HepG2 (cell line): Measurements from ENCODE around the gene TNFRSF21. TPM values are rescaled to one million over a fixed set of nuclear protein-coding genes. Genes with fewer than 3 reads are reported as not detected.

Experiments used
- ATAC-seq: fragments of 200-7000 bp; cut with Tn5 transposase; 3 replicates; pipeline ENCODE4 v1.9.1; 2020; ENCODE audit warnings: mild to moderate bottlenecking, moderate library complexity
- BruUV-seq: library from RNA; stranded (reverse); fragments of 400-500 nt; replicated peaks from 2 replicates; lab custom pipeline; 2021; lab: Mats Ljungman, UMichigan
- CTCF ChIA-PET: fragments of 300-600 bp; formaldehyde crosslinking; extraction: SDS; loops from one replicate; lab custom pipeline; 2021; ENCODE audit warnings: low total read pairs, inconsistent platforms, low intra/inter-chr PET ratio; lab: Yijun Ruan, JAX
- POLR2A ChIA-PET: fragments of 350-600 bp; sonication (Branson Sonifier 250); formaldehyde crosslinking; loops from one replicate; lab custom pipeline; 2020; ENCODE audit warnings: antibody characterized with exemption, inconsistent platforms; lab: Yijun Ruan, JAX
- DNase-seq: peaks from one replicate; pipeline ENCODE4 v3.0.0-alpha.2; 2015; ENCODE audit warnings: low spot score
- FAIRE-seq: peaks from 3 replicates; lab custom pipeline; 2011; peaks lifted over from hg19 to GRCh38; lab: Jason Lieb, UNC
- H2AFZ ChIP-seq: one replicate; pipeline ENCODE4 v1.6.1; 2011; ENCODE audit warnings: low read length, inconsistent platforms
- H3K27ac ChIP-seq: fragments of 300-600 bp; 3 replicates; pipeline ENCODE4 v1.8.0; 2011; ENCODE audit warnings: mixed run types, mild to moderate bottlenecking, mixed read lengths, low read length, inconsistent platforms; ENCODE audit not compliant: insufficient read depth; ENCODE audit errors: extremely low read length
- H3K27me3 ChIP-seq, 2 experiments: fragments of 200-600 bp in 1 of 2; 2 replicates in 1 of 2; 3 replicates in 1 of 2; pipeline versions ENCODE4 v1.6.0 to v1.8.0; 2011; ENCODE audit warnings: low read length in 2 of 2, mild to moderate bottlenecking in 2 of 2, moderate library complexity in 2 of 2, inconsistent platforms in 1 of 2; ENCODE audit not compliant: insufficient read depth in 2 of 2, control insufficient read depth in 1 of 2
- H3K36me3 ChIP-seq, 2 experiments: fragments of 200-600 bp in 1 of 2; replicated peaks in 1 of 2; 2 replicates in 1 of 2; 3 replicates in 1 of 2; pipeline versions ENCODE4 v1.5.1 to v1.8.0; 2011; ENCODE audit warnings: low read length in 2 of 2, inconsistent platforms in 1 of 2; ENCODE audit not compliant: insufficient read depth in 2 of 2, control insufficient read depth in 1 of 2
- H3K4me1 ChIP-seq: 2 replicates; pipeline ENCODE4 v1.5.1; 2012; ENCODE audit warnings: low read length, inconsistent platforms; ENCODE audit not compliant: insufficient read depth
- H3K4me2 ChIP-seq: 2 replicates; pipeline ENCODE4 v1.6.0; 2011; ENCODE audit warnings: low read depth, low read length, inconsistent platforms
- H3K4me3 ChIP-seq, 3 experiments: fragments of 200-600 bp in 1 of 3; sonication (generic), shearing (Covaris generic) in 1 of 3; replicated peaks in 1 of 3; 2 replicates each; pipeline ENCODE4 v1.5.1; 2011 to 2016; ENCODE audit warnings: low read length in 3 of 3, inconsistent platforms in 2 of 3, low read depth in 2 of 3, mild to moderate bottlenecking in 2 of 3, control low read depth in 1 of 3, mixed read lengths in 1 of 3; ENCODE audit not compliant: insufficient read depth in 1 of 3
- H3K79me2 ChIP-seq: one replicate; pipeline ENCODE4 v1.6.1; 2011; ENCODE audit warnings: low read length, inconsistent platforms; ENCODE audit not compliant: insufficient read depth
- H3K9ac ChIP-seq: 2 replicates; pipeline ENCODE4 v1.6.0; 2011; ENCODE audit warnings: mild to moderate bottlenecking, low read depth, low read length, inconsistent platforms; ENCODE audit not compliant: insufficient read depth
- H3K9me3 ChIP-seq: 2 replicates; pipeline ENCODE4 v1.5.1; 2012; ENCODE audit warnings: mild to moderate bottlenecking, low read length
- H4K20me1 ChIP-seq: 2 replicates; pipeline ENCODE4 v1.6.0; 2011; ENCODE audit warnings: inconsistent platforms, mild to moderate bottlenecking, low read length, moderate library complexity; ENCODE audit not compliant: insufficient read depth
- ARID2 ChIP-seq: sonication (generic); formaldehyde crosslinking; IDR thresholded peaks from 2 replicates; pipeline ENCODE4 v1.8.1; 2022; ENCODE audit warnings: mild to moderate bottlenecking, missing genetic modification reagents, borderline replicate concordance
- FOXK2 ChIP-seq: fragments of 450-650 bp; IDR thresholded peaks from 2 replicates; pipeline ENCODE4 v1.6.1; 2016
- MIER3 ChIP-seq: IDR thresholded peaks from 2 replicates; pipeline ENCODE4 v1.6.1; 2016; ENCODE audit warnings: missing compliant biosample characterization, borderline replicate concordance
- PLRG1 ChIP-seq: fragments of 450-650 bp; conservative IDR thresholded peaks from 2 replicates; pipeline ENCODE4 v1.6.1; 2016
- RCOR2 ChIP-seq: IDR thresholded peaks from 2 replicates; pipeline ENCODE4 v1.6.1; 2016; ENCODE audit warnings: missing biosample characterization, missing genetic modification reagents
- RNF219 ChIP-seq: sonication (generic); formaldehyde crosslinking; IDR thresholded peaks from 2 replicates; pipeline ENCODE4 v1.5.0; 2020; ENCODE audit warnings: mild to moderate bottlenecking, missing genetic modification reagents
- SMAD3 ChIP-seq: sonication (generic); formaldehyde crosslinking; IDR thresholded peaks from 2 replicates; pipeline ENCODE4 v1.4.0; 2020; ENCODE audit warnings: missing genetic modification reagents
- SNAPC4 ChIP-seq: sonication (generic); formaldehyde crosslinking; IDR thresholded peaks from 2 replicates; pipeline ENCODE4 v1.4.0; 2020; ENCODE audit warnings: mild to moderate bottlenecking, missing genetic modification reagents
- ZBTB34 ChIP-seq: sonication (generic); formaldehyde crosslinking; IDR thresholded peaks from 2 replicates; pipeline ENCODE4 v1.8.0; 2022; ENCODE audit warnings: mild to moderate bottlenecking, missing genetic modification reagents
- ZNF224 ChIP-seq: sonication (generic); formaldehyde crosslinking; IDR thresholded peaks from 2 replicates; pipeline ENCODE4 v1.5.0; 2020; ENCODE audit warnings: mild to moderate bottlenecking, missing genetic modification reagents
- ZNF431 ChIP-seq: sonication (generic); formaldehyde crosslinking; IDR thresholded peaks from 2 replicates; pipeline ENCODE4 v1.9.0; 2022; ENCODE audit warnings: missing genetic modification reagents, low read depth, mild to moderate bottlenecking, borderline replicate concordance
- ZNF44 ChIP-seq: sonication (generic); formaldehyde crosslinking; IDR thresholded peaks from 2 replicates; pipeline ENCODE4 v1.5.1; 2020; ENCODE audit warnings: mild to moderate bottlenecking, missing genetic modification reagents
- ZNF543 ChIP-seq: sonication (generic); formaldehyde crosslinking; IDR thresholded peaks from 2 replicates; pipeline ENCODE4 v1.4.0; 2020; ENCODE audit warnings: mild to moderate bottlenecking, missing genetic modification reagents
- ZNF761 ChIP-seq: sonication (generic); formaldehyde crosslinking; conservative IDR thresholded peaks from 2 replicates; pipeline ENCODE4 v1.4.0; 2020; ENCODE audit warnings: mild to moderate bottlenecking, missing genetic modification reagents
- WGBS: methylation state at CpG from one replicate; pipeline ENCODE4 v1.1.6; 2017; ENCODE audit warnings: low lambda C conversion rate; 5-methylcytosine and 5-hydroxymethylcytosine counted together
- in situ Hi-C: cut with HindIII; loops from 2 replicates; pipeline ENCODE4 v1.10.0; 2017; ENCODE audit warnings: low pct_unique_long_range_greater_than_20kb; ENCODE audit not compliant: extremely low pct_ligation_motif_present
- intact Hi-C: fragments of 100-400 bp; cut with micrococcal nuclease; formaldehyde crosslinking; loops from one replicate; pipeline ENCODE4 v1.10.0; 2022; ENCODE audit not compliant: unreplicated experiment
- polyA plus RNA-seq, 8 experiments: library from polyadenylated mRNA; depleted of rRNA in 3 of 8; stranded (reverse) in 7 of 8; unstranded in 1 of 8; fragments of >200 nt; fragmentation: Illumina TruSeq in 4 of 8; extraction: Trizol in 4 of 8; gene quantifications; 2 replicates each; pipeline versions ENCODE4 v1.2.1 to v1.2.3, GENCODE V29; 2011 to 2016; ENCODE audit warnings: low read depth in 4 of 8, missing spikeins in 1 of 8, mixed read lengths in 1 of 8; ENCODE audit not compliant: insufficient read depth in 1 of 8
- total RNA-seq, 5 experiments: library from RNA; depleted of rRNA; stranded (reverse); fragments of >200 nt; fragmentation: Illumina TruSeq; extraction: Trizol; gene quantifications; 2 replicates each; pipeline ENCODE4 v1.2.3, GENCODE V29; 2016; ENCODE audit warnings: low read depth in 1 of 5
- TF ChIP-seq, protein P1 (sequence below): sonication (generic); formaldehyde crosslinking; IDR thresholded peaks from 2 replicates; pipeline ENCODE4 v1.4.0; 2020; ENCODE audit warnings: mild to moderate bottlenecking, low read depth, missing genetic modification reagents

The TNFRSF21 gene
- total and polyA plus RNA-seq, 2 of the 13 experiments (the other 11 are each of a cell fraction or from before 2014, with no cell fraction given) = 24.8 to 46.3 TPM

- Histone ChIP-seq H3K4me3 (peak overlapping the region; percentile 34 to 93 (median 44); a peak in 4 of 6 replicates), H2AFZ (peak overlapping the region; percentile 100), H3K36me3 (peaks cover 0 to 2% of the 10 kb centered on the region in 2 experiments; a peak in 2 of 5 replicates), H3K79me2 (peaks cover 46% of the 10 kb centered on the region), H3K27ac (no peak overlapping the region), H3K4me1 (peaks cover 43% of the 10 kb centered on the region), H3K27me3 (peaks cover 0 to 24% of the 10 kb centered on the region in 2 experiments; a peak in 2 of 5 replicates), H4K20me1 (peaks cover 34% of the 10 kb centered on the region), H3K9me3 (no peaks in the 10 kb centered on the region), H3K9ac (peak overlapping the region; percentile 94), H3K4me2 (peak overlapping the region; percentile 88)
- 3% methylated on average over 7 of the region's 7 CpGs for WGBS
- peak; percentile 7 for ATAC-seq
- in situ Hi-C loops (loop anchor here (25.0 kb wide), 1 partner anchor 448 kb away; no protein-coding TSS in a partner anchor), intact Hi-C loops (loop anchor here (1.0 to 5.0 kb wide), 4 partner anchors 213 to 461 kb away; no protein-coding TSS in a partner anchor)
- POLR2A ChIA-PET = interaction anchor here (0.6 to 6.5 kb wide), 7 partner anchors 10 to 237 kb away, joined by 3 to 36 read pairs (median 6); no protein-coding TSS in a partner anchor
- BruUV-seq = no TSS peak
- FAIRE-seq = peak; percentile 4
- CTCF ChIA-PET = interaction anchor here (1.4 to 2.9 kb wide), 5 partner anchors 213 to 461 kb away, joined by 5 to 20 read pairs (median 9); no protein-coding TSS in a partner anchor
- no peak for DNase-seq
- TF ChIP-seq SMAD3 (CRISPR knock-in tag) (no peak), SNAPC4 (CRISPR knock-in tag) (peak; percentile 43; the same call in 1 of the 2 replicates), PLRG1 (no peak), ARID2 (CRISPR knock-in tag) (0 out of 2 replicates have a peak, but pooled peaks have one; percentile 7), ZNF431 (CRISPR knock-in tag) (no peak), MIER3 (CRISPR knock-in tag) (0 out of 2 replicates have a peak, but pooled peaks have one; percentile 13), RCOR2 (CRISPR knock-in tag) (0 out of 2 replicates have a peak, but pooled peaks have one; percentile 4), ZNF761 (CRISPR knock-in tag) (no peak), ZBTB34 (peak; percentile 11; the same call in 1 of the 2 replicates), RNF219 (no peak), ZNF224 (CRISPR knock-in tag) (0 out of 2 replicates have a peak, but pooled peaks have one; percentile 0), ZNF543 (CRISPR knock-in tag) (no peak), FOXK2 (no peak), ZNF44 (peak; percentile 5; the same call in 1 of the 2 replicates)
- TF ChIP-seq, protein P1, sequence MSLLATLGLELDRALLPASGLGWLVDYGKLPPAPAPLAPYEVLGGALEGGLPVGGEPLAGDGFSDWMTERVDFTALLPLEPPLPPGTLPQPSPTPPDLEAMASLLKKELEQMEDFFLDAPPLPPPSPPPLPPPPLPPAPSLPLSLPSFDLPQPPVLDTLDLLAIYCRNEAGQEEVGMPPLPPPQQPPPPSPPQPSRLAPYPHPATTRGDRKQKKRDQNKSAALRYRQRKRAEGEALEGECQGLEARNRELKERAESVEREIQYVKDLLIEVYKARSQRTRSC = 0 out of 2 replicates have a peak, but pooled peaks have one; percentile 41
Observed at GRCh38 chr6:47310131-47310480, 401 bp upstream of the TNFRSF21 start.
